ENCODE measurements around the gene F11.

- no peak for TF ChIP-seq CTCF (IDR thresholded peaks at IDR 0.05; ENCODE audit: poor library complexity)
- no peak for TF ChIP-seq EZH2 (IDR thresholded peaks at IDR 0.05; ENCODE audit: borderline replicate concordance)
- no peak for TF ChIP-seq EZH2phosphoT487 (IDR thresholded peaks at IDR 0.05; ENCODE audit: low read depth, severe bottlenecking, unreplicated experiment)
Measured at GRCh38 chr4:186318481-186318880, 52.5 kb downstream of the F11 start.
